GM06990 (cell line): Measurements from ENCODE around the gene TBC1D24.

Source experiments
- DNase-seq: peaks from one replicate; pipeline ENCODE4 v3.0.0-alpha.2; 2011; ENCODE audit not compliant: insufficient read length; ENCODE audit errors: extremely low read depth
- H3K27me3 ChIP-seq: replicated peaks from 2 replicates; pipeline ENCODE4 v1.6.0; 2011; ENCODE audit warnings: low read length; ENCODE audit not compliant: control insufficient read depth, insufficient read depth
- H3K36me3 ChIP-seq: 2 replicates; pipeline ENCODE4 v1.5.1; 2011; ENCODE audit warnings: low read length; ENCODE audit not compliant: control insufficient read depth, insufficient read depth
- H3K4me3 ChIP-seq: replicated peaks from 2 replicates; pipeline ENCODE4 v1.5.1; 2011; ENCODE audit warnings: low read depth, mild to moderate bottlenecking, control low read depth, low read length
- TF ChIP-seq, protein P1 (sequence below): IDR thresholded peaks from 2 replicates; pipeline ENCODE4 v1.5.1; 2011; ENCODE audit warnings: low read length, control low read depth, mild to moderate bottlenecking, inconsistent platforms; ENCODE audit not compliant: insufficient read depth, poor library complexity, severe bottlenecking

TBC1D24 gene

DNA sequence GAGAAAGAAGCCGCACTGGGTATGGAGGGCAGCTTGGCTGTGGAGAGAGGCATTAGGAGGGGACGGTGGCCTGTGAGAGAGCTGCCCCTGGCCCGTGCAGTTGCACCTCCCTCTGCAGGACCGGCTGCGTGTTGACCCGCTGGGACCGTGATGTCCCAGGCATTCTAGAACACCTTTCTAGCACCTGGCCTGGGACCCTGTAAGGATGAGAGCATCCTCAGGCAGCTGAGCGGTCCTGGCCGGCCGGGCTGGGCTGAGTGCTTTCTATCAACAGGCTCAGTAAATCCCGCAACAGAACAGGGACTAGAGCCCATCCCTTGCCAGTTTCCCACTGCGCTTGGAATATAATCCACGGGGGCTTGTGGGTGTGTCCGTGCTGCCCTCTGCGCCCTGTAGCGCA is 14.7 kb downstream of the TBC1D24 start:
- Histone ChIP-seq H3K4me3 (no peak overlapping the region), H3K27me3 (no peaks in the 10 kb centered on the region), H3K36me3 (no peaks in the 10 kb centered on the region; the same call in 1 of the 2 replicates)
- TF ChIP-seq, protein P1, sequence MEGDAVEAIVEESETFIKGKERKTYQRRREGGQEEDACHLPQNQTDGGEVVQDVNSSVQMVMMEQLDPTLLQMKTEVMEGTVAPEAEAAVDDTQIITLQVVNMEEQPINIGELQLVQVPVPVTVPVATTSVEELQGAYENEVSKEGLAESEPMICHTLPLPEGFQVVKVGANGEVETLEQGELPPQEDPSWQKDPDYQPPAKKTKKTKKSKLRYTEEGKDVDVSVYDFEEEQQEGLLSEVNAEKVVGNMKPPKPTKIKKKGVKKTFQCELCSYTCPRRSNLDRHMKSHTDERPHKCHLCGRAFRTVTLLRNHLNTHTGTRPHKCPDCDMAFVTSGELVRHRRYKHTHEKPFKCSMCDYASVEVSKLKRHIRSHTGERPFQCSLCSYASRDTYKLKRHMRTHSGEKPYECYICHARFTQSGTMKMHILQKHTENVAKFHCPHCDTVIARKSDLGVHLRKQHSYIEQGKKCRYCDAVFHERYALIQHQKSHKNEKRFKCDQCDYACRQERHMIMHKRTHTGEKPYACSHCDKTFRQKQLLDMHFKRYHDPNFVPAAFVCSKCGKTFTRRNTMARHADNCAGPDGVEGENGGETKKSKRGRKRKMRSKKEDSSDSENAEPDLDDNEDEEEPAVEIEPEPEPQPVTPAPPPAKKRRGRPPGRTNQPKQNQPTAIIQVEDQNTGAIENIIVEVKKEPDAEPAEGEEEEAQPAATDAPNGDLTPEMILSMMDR, result no peak
- no peak for DNase-seq

DNA sequence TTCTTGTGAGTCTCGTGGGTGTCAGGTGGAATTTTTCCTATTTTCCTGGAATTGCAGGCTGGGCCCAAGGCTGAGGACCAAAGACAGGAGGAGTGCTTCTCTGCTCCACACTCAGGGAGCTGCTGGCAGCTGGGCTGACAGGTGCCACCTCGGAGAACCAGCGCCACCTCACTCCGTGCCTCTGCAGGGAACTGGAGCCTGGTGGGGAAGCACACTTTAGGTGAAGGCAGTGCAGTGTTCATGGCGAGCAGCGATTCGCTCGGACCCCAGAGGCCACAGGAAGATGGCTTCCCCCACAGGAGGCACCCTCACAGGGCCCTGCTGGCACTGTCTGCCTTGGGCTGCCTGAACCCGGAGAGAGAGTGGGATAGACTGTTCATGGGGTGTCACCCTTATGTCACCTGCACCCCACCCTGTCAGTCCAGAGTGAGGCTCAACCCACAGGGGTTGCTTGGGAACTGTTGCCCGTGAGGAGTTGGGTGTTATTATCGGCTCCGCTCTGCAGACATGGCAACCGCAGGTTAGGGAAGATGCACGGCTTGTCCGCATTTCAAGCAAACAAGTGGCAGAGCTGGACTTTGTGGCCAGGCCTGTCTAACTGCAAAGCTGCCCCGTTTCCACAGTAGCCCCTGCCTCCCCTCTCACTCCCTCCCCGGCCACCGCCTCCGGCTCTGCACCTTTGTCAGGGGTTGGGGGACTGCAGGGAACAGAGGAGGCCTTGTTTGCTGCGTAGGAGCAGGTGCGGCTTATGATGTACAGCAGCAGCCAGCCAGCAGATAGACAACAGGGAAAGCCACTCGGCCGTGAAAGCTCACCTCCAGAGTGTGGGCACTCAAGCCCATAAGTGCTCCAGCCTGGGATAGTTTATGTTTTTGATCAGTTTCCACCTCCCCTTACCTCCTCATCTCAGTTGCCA is 15.5 kb downstream of the TBC1D24 start:
- TF ChIP-seq, protein P1, result no peak
- Histone ChIP-seq H3K4me3 (no peak overlapping the region), H3K27me3 (no peaks in the 10 kb centered on the region), H3K36me3 (no peaks in the 10 kb centered on the region; the same call in 1 of the 2 replicates)
- no peak for DNase-seq

DNA sequence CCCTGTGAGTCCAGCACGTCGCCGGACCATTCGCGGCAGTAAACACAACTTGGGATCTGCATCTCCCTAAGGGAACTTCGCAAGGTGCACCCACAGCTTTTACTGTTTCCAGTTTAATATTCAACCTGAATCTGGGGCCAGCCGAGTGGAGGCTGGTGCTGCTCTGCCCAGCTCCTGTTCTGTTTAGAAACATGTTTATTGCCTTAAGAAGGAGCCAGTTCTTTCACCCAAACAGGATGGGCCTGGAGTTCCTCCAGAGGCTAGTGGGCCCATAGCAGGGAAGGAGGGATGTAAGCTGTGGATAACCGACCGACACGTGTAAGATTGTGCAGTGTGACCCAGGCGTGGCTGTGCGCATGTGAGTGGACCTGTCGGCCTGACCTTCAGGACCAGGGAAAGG is 17.4 kb downstream of the TBC1D24 start:
- H3K36me3 ChIP-seq, result no peaks in the 10 kb centered on the region; the same call in 1 of the 2 replicates
- TF ChIP-seq, protein P1, result no peak
- no peak overlapping the region for H3K4me3 ChIP-seq
- DNase-seq, result no peak
- H3K27me3 ChIP-seq, result no peaks in the 10 kb centered on the region

DNA sequence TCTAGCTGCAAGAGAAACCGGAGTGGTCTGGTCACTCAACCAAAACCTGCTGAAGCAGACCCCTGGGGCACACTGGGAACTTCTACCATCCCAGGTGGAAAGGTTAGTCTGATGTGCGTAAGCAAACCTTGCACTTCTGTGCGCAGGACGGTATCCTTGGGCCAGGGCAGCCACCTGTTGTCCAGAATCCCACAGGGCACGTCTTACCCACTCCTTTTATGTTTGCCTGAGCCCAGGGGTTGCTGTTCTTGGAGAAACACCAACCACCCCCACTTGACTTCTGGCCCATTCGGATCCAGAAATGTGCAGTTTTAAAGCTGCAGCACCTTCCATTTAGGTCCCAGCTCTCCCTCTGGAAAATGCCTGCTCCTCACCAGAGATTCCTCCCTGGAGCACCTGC is 18.7 kb downstream of the TBC1D24 start:
- H3K36me3 ChIP-seq, result peaks cover 2% of the 10 kb centered on the region
- H3K4me3 ChIP-seq, result no peak overlapping the region
- no peaks in the 10 kb centered on the region for H3K27me3 ChIP-seq
- TF ChIP-seq, protein P1, result no peak
- no peak for DNase-seq

DNA sequence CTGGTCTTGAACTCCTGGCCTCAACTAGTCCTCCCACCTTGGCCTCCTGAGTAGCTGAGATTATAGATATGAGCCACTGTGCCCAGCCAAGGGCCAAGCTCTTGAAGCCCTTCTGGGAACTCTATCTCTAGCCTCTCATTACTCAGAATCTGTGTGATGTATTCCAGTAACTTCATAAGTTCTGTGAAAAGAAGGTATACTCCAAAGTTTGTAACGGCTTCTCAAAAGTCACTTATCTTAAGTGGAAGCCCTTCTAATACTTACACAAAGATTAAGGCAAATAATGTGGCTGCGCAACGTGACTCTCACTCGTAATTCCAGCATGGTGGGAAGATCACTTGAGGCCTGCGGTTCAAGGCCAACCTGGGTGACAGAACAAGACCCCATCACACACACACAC is 19.7 kb downstream of the TBC1D24 start:
- TF ChIP-seq, protein P1, result no peak
- no peak for DNase-seq
- Histone ChIP-seq H3K4me3 (no peak overlapping the region), H3K27me3 (no peaks in the 10 kb centered on the region), H3K36me3 (peaks cover 2% of the 10 kb centered on the region)
